HCT116 (cell line): Measurements from ENCODE around the gene CHST11. TPM values are rescaled to one million over a fixed set of nuclear protein-coding genes. Genes with fewer than 3 reads are reported as not detected.

Experiments used
- ATAC-seq: fragments of 200-7000 bp; cut with Tn5 transposase; 2 replicates; pipeline ENCODE4 v1.9.1; 2020; ENCODE audit warnings: mild to moderate bottlenecking, moderate library complexity
- BruUV-seq: library from RNA; stranded (reverse); fragments of 400-500 nt; replicated peaks from 2 replicates; lab custom pipeline; 2021; lab: Mats Ljungman, UMichigan
- CTCF ChIA-PET: fragments of 300-600 bp; sonication (Branson Sonifier 250); formaldehyde crosslinking; loops from one replicate; lab custom pipeline; 2021; ENCODE audit warnings: antibody characterized with exemption; lab: Charles Lee
- POLR2A ChIA-PET: fragments of 300-600, 350-600 bp; sonication (Branson Sonifier 250); formaldehyde crosslinking; loops from one replicate; lab custom pipeline; 2021; ENCODE audit warnings: antibody characterized with exemption; lab: Charles Lee
- RAD21 ChIA-PET, 2 experiments: fragments of 300-600 bp; sonication (Branson Sonifier 250); formaldehyde crosslinking; loops; one replicate each; lab custom pipeline; 2023; ENCODE audit warnings: low total read pairs in 2 of 2; ENCODE audit not compliant: uncharacterized antibody in 2 of 2, unreplicated experiment in 2 of 2, low non-redundant PET in 1 of 2; lab: Charles Lee
- DNase-seq: peaks from one replicate; pipeline ENCODE4 v3.0.0-alpha.2; 2010; ENCODE audit warnings: low read depth, low spot score
- H2AFZ ChIP-seq: fragments of 200-600 bp; shearing (Covaris generic), sonication (generic); 2 replicates; pipeline ENCODE4 v1.6.1; 2017; ENCODE audit warnings: low read depth, mixed run types, mixed read lengths, antibody characterized with exemption, low read length; ENCODE audit not compliant: poor library complexity, severe bottlenecking
- H3K27ac ChIP-seq: 2 replicates; pipeline ENCODE4 v1.5.1; 2012; ENCODE audit warnings: low read depth, low read length
- H3K27me3 ChIP-seq: fragments of 200-600 bp; sonication (generic); 2 replicates; pipeline ENCODE4 v1.6.1; 2016; ENCODE audit warnings: mixed run types, low read length, mixed read lengths; ENCODE audit not compliant: insufficient read depth
- H3K36me3 ChIP-seq, 2 experiments: fragments of 200-500 bp in 1 of 2; fragments of 200-600 bp in 1 of 2; sonication (Bioruptor generic) in 1 of 2; sonication (generic) in 1 of 2; 2 replicates each; pipeline versions ENCODE4 v1.5.1 to v1.6.1; 2014 to 2016; ENCODE audit warnings: low read length in 2 of 2, inconsistent platforms in 1 of 2, mixed read lengths in 1 of 2, mixed run types in 1 of 2; ENCODE audit not compliant: insufficient read depth in 2 of 2, control insufficient read depth in 1 of 2
- H3K4me1 ChIP-seq, 2 experiments: fragments of 200-600 bp in 1 of 2; sonication (generic) in 1 of 2; 2 replicates each; pipeline versions ENCODE4 v1.5.1 to v1.6.1; 2012 to 2017; ENCODE audit warnings: low read length in 2 of 2, inconsistent platforms in 1 of 2, mild to moderate bottlenecking in 1 of 2, mixed read lengths in 1 of 2, mixed run types in 1 of 2, moderate library complexity in 1 of 2; ENCODE audit not compliant: insufficient read depth in 2 of 2, control insufficient read depth in 1 of 2
- H3K4me2 ChIP-seq: fragments of 200-600 bp; sonication (generic); 2 replicates; pipeline ENCODE4 v1.6.1; 2017; ENCODE audit warnings: mixed run types, low read length, mixed read lengths
- H3K4me3 ChIP-seq, 2 experiments: fragments of 200-600 bp in 1 of 2; sonication (generic) in 1 of 2; replicated peaks in 1 of 2; 2 replicates each; pipeline ENCODE4 v1.5.1; 2011 to 2016; ENCODE audit warnings: low read length in 2 of 2, control low read depth in 1 of 2, low read depth in 1 of 2, mild to moderate bottlenecking in 1 of 2, mixed read lengths in 1 of 2, mixed run types in 1 of 2
- H3K79me2 ChIP-seq: fragments of 200-600 bp; sonication (generic); 2 replicates; pipeline ENCODE4 v1.6.1; 2017; ENCODE audit warnings: mild to moderate bottlenecking, mixed run types, low read length, moderate library complexity, mixed read lengths; ENCODE audit not compliant: insufficient read depth
- H3K9ac ChIP-seq: fragments of 200-600 bp; sonication (generic); 2 replicates; pipeline ENCODE4 v1.6.1; 2016; ENCODE audit warnings: low read length, mixed read lengths
- H3K9me2 ChIP-seq: fragments of 200-600 bp; sonication (generic), shearing (Covaris generic); 2 replicates; pipeline ENCODE4 v1.6.1; 2017; ENCODE audit warnings: mixed run types, mild to moderate bottlenecking, moderate library complexity; ENCODE audit not compliant: insufficient read depth
- H3K9me3 ChIP-seq, 2 experiments: fragments of 200-500 bp in 1 of 2; fragments of 200-600 bp in 1 of 2; sonication (Bioruptor generic) in 1 of 2; sonication (generic) in 1 of 2; 2 replicates each; pipeline ENCODE4 v1.6.1; 2014 to 2017; ENCODE audit warnings: low read length in 2 of 2, mixed read lengths in 2 of 2, inconsistent platforms in 1 of 2, low read depth in 1 of 2, mild to moderate bottlenecking in 1 of 2, mixed run types in 1 of 2, moderate library complexity in 1 of 2; ENCODE audit not compliant: control insufficient read depth in 1 of 2, insufficient read depth in 1 of 2
- H4K20me1 ChIP-seq: fragments of 200-600 bp; sonication (generic), shearing (Covaris generic); 2 replicates; pipeline ENCODE4 v1.6.1; 2017; ENCODE audit warnings: mixed run types, mild to moderate bottlenecking, moderate library complexity; ENCODE audit not compliant: insufficient read depth
- CBX3 ChIP-seq: IDR thresholded peaks from 2 replicates; pipeline ENCODE4 v1.6.1; 2012; ENCODE audit warnings: low read depth
- CEBPB ChIP-seq: IDR thresholded peaks from 2 replicates; pipeline ENCODE4 v1.6.1; 2012; ENCODE audit warnings: low read depth
- ELF1 ChIP-seq: IDR thresholded peaks from 2 replicates; pipeline ENCODE4 v1.6.1; 2012; ENCODE audit warnings: low read depth, borderline replicate concordance
- EZH2 ChIP-seq: fragments of 200-600 bp; sonication (generic); IDR thresholded peaks from 2 replicates; pipeline ENCODE4 v1.6.1; 2017; ENCODE audit warnings: antibody characterized with exemption, mixed run types
- POLR2AphosphoS5 ChIP-seq: IDR thresholded peaks from 2 replicates; pipeline ENCODE4 v1.6.1; 2011; ENCODE audit warnings: mild to moderate bottlenecking, low read depth, low read length, moderate library complexity
- SIN3A ChIP-seq: IDR thresholded peaks from 2 replicates; pipeline ENCODE4 v1.6.1; 2012; ENCODE audit warnings: low read depth
- YY1 ChIP-seq: IDR thresholded peaks from 2 replicates; pipeline ENCODE4 v1.6.1; 2011; ENCODE audit warnings: low read length, low read depth, moderate library complexity, mild to moderate bottlenecking; ENCODE audit not compliant: insufficient replicate concordance; ENCODE audit errors: extremely low read depth
- ZNF274 ChIP-seq: fragments of 200-500 bp; sonication (Bioruptor generic); IDR thresholded peaks from 2 replicates; pipeline ENCODE4 v1.6.1; 2014; ENCODE audit warnings: mild to moderate bottlenecking, low read depth, low read length, inconsistent platforms
- intact Hi-C: fragments of 100-400 bp; cut with micrococcal nuclease; formaldehyde crosslinking; loops from 2 replicates; pipeline ENCODE4 v1.10.0; 2022
- total RNA-seq: library from RNA; stranded (reverse); gene quantifications from one replicate; pipeline ENCODE4 v1.2.1, GENCODE V29; 2021; ENCODE audit not compliant: unreplicated experiment
- TF ChIP-seq, protein P1 (sequence below), 3 experiments: fragments of 200-600 bp in 1 of 3; sonication (generic) in 1 of 3; IDR thresholded peaks in 2 of 3; conservative IDR thresholded peaks in 1 of 3; 2 replicates each; pipeline ENCODE4 v1.5.1; 2012 to 2017; ENCODE audit warnings: low read depth in 2 of 3, low read length in 2 of 3, antibody characterized with exemption in 1 of 3, borderline replicate concordance in 1 of 3, control low read depth in 1 of 3, mild to moderate bottlenecking in 1 of 3, mixed read lengths in 1 of 3, mixed run types in 1 of 3, moderate library complexity in 1 of 3; ENCODE audit not compliant: insufficient read depth in 1 of 3
- TF ChIP-seq, protein P2 (sequence below): IDR thresholded peaks from 2 replicates; pipeline ENCODE4 v1.6.1; 2011; ENCODE audit warnings: mild to moderate bottlenecking, low read length, moderate library complexity; ENCODE audit not compliant: insufficient replicate concordance; ENCODE audit errors: extremely low read depth

The CHST11 gene
- total RNA-seq, 1 experiment from 2014 or later, result 10.1 TPM

DNA sequence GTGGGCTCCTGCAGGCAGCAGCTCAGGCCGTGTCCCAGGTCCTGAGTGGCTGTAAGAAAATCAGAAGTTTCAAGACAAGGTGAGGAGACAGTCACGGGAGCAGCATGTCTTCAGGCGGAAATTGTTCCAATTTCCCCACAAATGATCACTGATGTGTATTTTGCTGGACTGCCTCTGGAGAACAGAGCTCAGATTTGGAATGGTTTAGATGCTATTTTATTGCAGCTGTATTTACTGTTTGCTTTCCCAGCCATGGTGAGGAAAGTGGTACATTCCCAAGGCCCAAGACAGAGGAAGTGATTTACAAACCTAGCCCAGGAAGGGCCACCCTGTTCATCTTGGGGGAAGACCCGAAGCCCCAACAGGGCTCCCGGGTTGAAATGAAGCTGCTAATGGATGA, 195.6 kb downstream of the CHST11 start:
- H4K20me1 ChIP-seq, result no peaks in the 10 kb centered on the region; the same call in 1 of the 2 replicates
- ATAC-seq, result no peak
- no peaks in the 10 kb centered on the region for H3K9me2 ChIP-seq
- no peak overlapping the region for H3K9ac ChIP-seq
- H3K36me3 ChIP-seq, result no peaks in the 10 kb centered on the region
- H3K27ac ChIP-seq, result no peak overlapping the region
- TF ChIP-seq SIN3A, result no peak
- no peak for TF ChIP-seq EZH2
- TF ChIP-seq, protein P1, sequence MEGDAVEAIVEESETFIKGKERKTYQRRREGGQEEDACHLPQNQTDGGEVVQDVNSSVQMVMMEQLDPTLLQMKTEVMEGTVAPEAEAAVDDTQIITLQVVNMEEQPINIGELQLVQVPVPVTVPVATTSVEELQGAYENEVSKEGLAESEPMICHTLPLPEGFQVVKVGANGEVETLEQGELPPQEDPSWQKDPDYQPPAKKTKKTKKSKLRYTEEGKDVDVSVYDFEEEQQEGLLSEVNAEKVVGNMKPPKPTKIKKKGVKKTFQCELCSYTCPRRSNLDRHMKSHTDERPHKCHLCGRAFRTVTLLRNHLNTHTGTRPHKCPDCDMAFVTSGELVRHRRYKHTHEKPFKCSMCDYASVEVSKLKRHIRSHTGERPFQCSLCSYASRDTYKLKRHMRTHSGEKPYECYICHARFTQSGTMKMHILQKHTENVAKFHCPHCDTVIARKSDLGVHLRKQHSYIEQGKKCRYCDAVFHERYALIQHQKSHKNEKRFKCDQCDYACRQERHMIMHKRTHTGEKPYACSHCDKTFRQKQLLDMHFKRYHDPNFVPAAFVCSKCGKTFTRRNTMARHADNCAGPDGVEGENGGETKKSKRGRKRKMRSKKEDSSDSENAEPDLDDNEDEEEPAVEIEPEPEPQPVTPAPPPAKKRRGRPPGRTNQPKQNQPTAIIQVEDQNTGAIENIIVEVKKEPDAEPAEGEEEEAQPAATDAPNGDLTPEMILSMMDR (IDR thresholded peaks at IDR 0.05 in 2 of 3, conservative IDR thresholded peaks at IDR 0.05 in 1 of 3; ENCODE audit: borderline replicate concordance in 1 of 3, insufficient read depth in 1 of 3, low read depth in 2 of 3, low read length in 2 of 3), result no peak
- no peak for TF ChIP-seq CEBPB
- TF ChIP-seq ZNF274, result no peak
- TF ChIP-seq YY1, result no peak
- no peak for TF ChIP-seq POLR2AphosphoS5
- TF ChIP-seq, protein P2, sequence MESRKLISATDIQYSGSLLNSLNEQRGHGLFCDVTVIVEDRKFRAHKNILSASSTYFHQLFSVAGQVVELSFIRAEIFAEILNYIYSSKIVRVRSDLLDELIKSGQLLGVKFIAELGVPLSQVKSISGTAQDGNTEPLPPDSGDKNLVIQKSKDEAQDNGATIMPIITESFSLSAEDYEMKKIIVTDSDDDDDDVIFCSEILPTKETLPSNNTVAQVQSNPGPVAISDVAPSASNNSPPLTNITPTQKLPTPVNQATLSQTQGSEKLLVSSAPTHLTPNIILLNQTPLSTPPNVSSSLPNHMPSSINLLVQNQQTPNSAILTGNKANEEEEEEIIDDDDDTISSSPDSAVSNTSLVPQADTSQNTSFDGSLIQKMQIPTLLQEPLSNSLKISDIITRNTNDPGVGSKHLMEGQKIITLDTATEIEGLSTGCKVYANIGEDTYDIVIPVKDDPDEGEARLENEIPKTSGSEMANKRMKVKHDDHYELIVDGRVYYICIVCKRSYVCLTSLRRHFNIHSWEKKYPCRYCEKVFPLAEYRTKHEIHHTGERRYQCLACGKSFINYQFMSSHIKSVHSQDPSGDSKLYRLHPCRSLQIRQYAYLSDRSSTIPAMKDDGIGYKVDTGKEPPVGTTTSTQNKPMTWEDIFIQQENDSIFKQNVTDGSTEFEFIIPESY, result no peak
- TF ChIP-seq ELF1, result no peak
- TF ChIP-seq CBX3, result no peak
- TF ChIP-seq, all 23 proteins: peak for 0
- POLR2A ChIA-PET, result no interaction called here
- Histone ChIP-seq H3K4me2 (no peak overlapping the region), H3K27me3 (no peaks in the 10 kb centered on the region; the same call in 1 of the 2 replicates), H2AFZ (no peak overlapping the region), H3K79me2 (no peaks in the 10 kb centered on the region), H3K4me1 (no peaks in the 10 kb centered on the region), H3K4me3 (no peak overlapping the region), H3K9me3 (no peaks in the 10 kb centered on the region)
- no peak for DNase-seq
- RAD21 ChIA-PET, result interaction anchor here in 1 of 2 experiments (0.5 kb wide), 1 partner anchor 15 kb away, joined by 3 read pairs; no protein-coding TSS in a partner anchor
- no TSS peak for BruUV-seq
- CTCF ChIA-PET, result interaction anchor here (1.1 kb wide), 1 partner anchor 270 kb away, joined by 3 read pairs; no protein-coding TSS in a partner anchor
- intact Hi-C loops, result no loop called here
